ENCODE data around the gene OGDH. TPM values are rescaled to one million over a fixed set of nuclear protein-coding genes. Genes with fewer than 3 reads are reported as not detected.

The OGDH gene
- total and polyA plus RNA-seq, 3 donors from 2014 or later: 82.4 to 95.1 (median 87.0) TPM

GRCh38 chr7:44566680-44567079, 39.7 kb upstream of the OGDH start:
- H3K4me1 ChIP-seq: no peaks in the 10 kb centered on the region
- H3K9me3 ChIP-seq: no peaks in the 10 kb centered on the region
- no peaks in the 10 kb centered on the region for H3K36me3 ChIP-seq (ENCODE audit: low read depth, missing control alignments)
- H3K4me3 ChIP-seq: no peak overlapping the region
- 89 to 94% methylated on average over 5 of the region's 5 CpGs for WGBS, 2 donors
- DNase-seq: no peak
- TF ChIP-seq CTCF (IDR thresholded peaks at IDR 0.05): no peak
- TF ChIP-seq POLR2A (IDR thresholded peaks at IDR 0.05): no peak
- intact Hi-C loops (cut with DNase I; ENCODE audit: low total_unique reads): no loop called here
- H3K27me3 ChIP-seq: no peaks in the 10 kb centered on the region
- no peak overlapping the region for H3K27ac ChIP-seq

- Histone ChIP-seq H3K36me3 (ENCODE audit: low read depth, missing control alignments) (no peaks in the 10 kb centered on the region), H3K27ac (no peak overlapping the region), H3K4me3 (no peak overlapping the region), H3K9me3 (no peaks in the 10 kb centered on the region), H3K27me3 (no peaks in the 10 kb centered on the region), H3K4me1 (peaks cover 5% of the 10 kb centered on the region)
- 93 to 94% methylated on average over 6 of the region's 6 CpGs for WGBS, 2 donors
- no peak for DNase-seq
- intact Hi-C loops (cut with DNase I; ENCODE audit: low total_unique reads): no loop called here
- no peak for TF ChIP-seq CTCF (IDR thresholded peaks at IDR 0.05)
- no peak for TF ChIP-seq POLR2A (IDR thresholded peaks at IDR 0.05)
These were observed 38.5 kb upstream of the OGDH start for GRCh38 chr7:44567884-44568283.

- TF ChIP-seq CTCF (IDR thresholded peaks at IDR 0.05): no peak
- no peak for TF ChIP-seq POLR2A (IDR thresholded peaks at IDR 0.05)
- WGBS, 2 donors: 88 to 89% methylated on average over 11 to 17 of the region's 17 CpGs
- Histone ChIP-seq H3K4me3 (no peak overlapping the region), H3K36me3 (ENCODE audit: low read depth, missing control alignments) (no peaks in the 10 kb centered on the region), H3K9me3 (no peaks in the 10 kb centered on the region), H3K27me3 (no peaks in the 10 kb centered on the region), H3K27ac (no peak overlapping the region), H3K4me1 (peaks cover 9% of the 10 kb centered on the region)
- intact Hi-C loops (cut with DNase I; ENCODE audit: low total_unique reads): no loop called here
- DNase-seq: no peak
These were observed 37.5 kb upstream of the OGDH start for GRCh38 chr7:44568771-44569560.

- DNase-seq: no peak
- WGBS, 2 donors: 91 to 96% methylated on average over 4 to 9 of the region's 9 CpGs
- intact Hi-C loops (cut with DNase I; ENCODE audit: low total_unique reads): no loop called here
- Histone ChIP-seq H3K27ac (no peak overlapping the region), H3K4me3 (no peak overlapping the region), H3K27me3 (no peaks in the 10 kb centered on the region), H3K4me1 (peaks cover 16% of the 10 kb centered on the region), H3K36me3 (ENCODE audit: low read depth, missing control alignments) (no peaks in the 10 kb centered on the region), H3K9me3 (no peaks in the 10 kb centered on the region)
- TF ChIP-seq POLR2A (IDR thresholded peaks at IDR 0.05): no peak
- no peak for TF ChIP-seq CTCF (IDR thresholded peaks at IDR 0.05)
These were observed 36.5 kb upstream of the OGDH start for GRCh38 chr7:44569959-44570358.

- DNase-seq: no peak
- Histone ChIP-seq H3K9me3 (no peaks in the 10 kb centered on the region), H3K27me3 (no peaks in the 10 kb centered on the region), H3K4me3 (peak overlapping the region; percentile 75 to 88), H3K27ac (peak overlapping the region in 1 of 2 donors; percentile 84), H3K4me1 (peaks cover 17% of the 10 kb centered on the region), H3K36me3 (ENCODE audit: low read depth, missing control alignments) (no peaks in the 10 kb centered on the region)
- 60 to 66% methylated on average over 5 of the region's 5 CpGs for WGBS, 2 donors
- intact Hi-C loops (cut with DNase I; ENCODE audit: low total_unique reads): no loop called here
- no peak for TF ChIP-seq CTCF (IDR thresholded peaks at IDR 0.05)
- TF ChIP-seq POLR2A (IDR thresholded peaks at IDR 0.05): no peak
These were observed 33.7 kb upstream of the OGDH start for GRCh38 chr7:44572771-44573170.

All from testis (tissue), 3 donors.